HPDE6-E6E7 (cell line): ENCODE measurements around the gene RTL5.

Source experiments
- DNase-seq: peaks from one replicate; pipeline ENCODE4 v3.0.0; 2011; ENCODE audit warnings: missing footprints; ENCODE audit errors: extremely low spot score

RTL5 gene

GRCh38 chrX:72110051-72110875 is 21.5 kb downstream of the RTL5 start:
- no peak for DNase-seq

GRCh38 chrX:72108666-72109065 is 23.0 kb downstream of the RTL5 start:
- no peak for DNase-seq

- DNase-seq, result no peak
These were observed 23.7 kb downstream of the RTL5 start for GRCh38 chrX:72107841-72108595.

- no peak for DNase-seq
These were observed 24.4 kb downstream of the RTL5 start for GRCh38 chrX:72107320-72107719.

DNA sequence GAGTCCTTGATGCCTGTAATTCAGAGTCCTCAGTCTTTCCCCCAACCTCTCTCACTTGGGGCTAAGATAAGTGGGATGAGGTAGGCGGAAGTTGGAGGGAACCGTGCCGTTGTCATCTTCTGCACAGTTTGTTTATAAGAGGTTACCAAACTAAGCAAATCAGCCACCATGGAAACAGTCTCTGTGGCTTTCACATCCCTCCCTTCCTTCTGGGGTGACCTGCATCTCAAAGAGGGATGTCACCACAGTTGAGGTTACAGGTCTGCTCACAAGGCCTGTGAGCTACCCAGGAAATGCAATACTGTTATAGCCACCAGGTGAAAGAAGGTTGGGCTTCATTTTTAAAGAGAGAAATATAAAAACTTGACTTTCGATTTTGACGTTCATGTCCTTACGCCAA is 26.3 kb downstream of the RTL5 start:
- DNase-seq, result no peak

DNA sequence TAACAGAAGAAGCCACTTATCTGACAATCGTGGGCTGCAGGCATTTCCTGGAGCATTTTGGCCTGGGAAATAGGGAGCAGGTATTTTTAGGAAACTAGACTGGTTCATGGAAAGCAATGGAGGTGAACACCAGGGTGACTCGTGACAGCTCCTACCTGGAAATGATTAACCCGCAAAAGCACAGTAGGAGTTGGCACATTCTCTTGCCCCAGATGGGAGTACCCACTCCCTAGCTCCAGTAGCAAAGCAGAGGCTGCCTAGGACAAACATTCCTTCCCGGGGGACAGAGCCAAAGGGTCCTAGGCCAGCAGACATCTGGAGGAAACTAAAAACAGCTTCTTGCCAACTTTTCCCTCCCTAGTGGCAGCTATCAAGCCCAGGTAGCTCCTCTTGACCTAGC is 29.0 kb downstream of the RTL5 start:
- DNase-seq, result no peak

GRCh38 chrX:72102126-72102525 is 29.6 kb downstream of the RTL5 start:
- DNase-seq, result no peak

DNA sequence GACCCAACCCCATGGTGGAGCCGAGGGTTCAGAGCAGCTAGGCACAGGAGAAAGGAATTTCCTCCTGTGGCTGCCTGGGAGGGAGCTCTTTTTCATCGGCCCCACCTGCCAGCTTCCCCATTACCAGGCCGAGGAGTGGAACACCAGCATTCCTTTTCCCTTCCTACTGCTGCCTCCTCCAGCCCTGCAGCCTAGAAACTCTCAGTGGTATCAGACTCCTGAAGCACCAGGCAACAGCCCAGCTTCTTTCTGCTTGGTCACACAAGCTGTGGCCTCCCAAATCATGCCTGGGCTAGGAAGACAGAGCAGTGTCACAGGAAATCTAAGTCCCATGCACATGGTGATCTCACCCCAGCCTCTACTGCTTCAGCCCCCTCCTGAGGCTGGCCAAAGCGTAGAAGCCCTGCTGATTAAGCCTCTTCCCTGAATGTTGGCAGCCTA is 30.1 kb downstream of the RTL5 start:
- no peak for DNase-seq

GRCh38 chrX:72100824-72101351 is 30.8 kb downstream of the RTL5 start:
- no peak for DNase-seq

- DNase-seq, result no peak
These were observed 31.5 kb downstream of the RTL5 start for GRCh38 chrX:72100051-72100755.

- DNase-seq, result no peak
These were observed 34.6 kb downstream of the RTL5 start for GRCh38 chrX:72097098-72097497.

DNA sequence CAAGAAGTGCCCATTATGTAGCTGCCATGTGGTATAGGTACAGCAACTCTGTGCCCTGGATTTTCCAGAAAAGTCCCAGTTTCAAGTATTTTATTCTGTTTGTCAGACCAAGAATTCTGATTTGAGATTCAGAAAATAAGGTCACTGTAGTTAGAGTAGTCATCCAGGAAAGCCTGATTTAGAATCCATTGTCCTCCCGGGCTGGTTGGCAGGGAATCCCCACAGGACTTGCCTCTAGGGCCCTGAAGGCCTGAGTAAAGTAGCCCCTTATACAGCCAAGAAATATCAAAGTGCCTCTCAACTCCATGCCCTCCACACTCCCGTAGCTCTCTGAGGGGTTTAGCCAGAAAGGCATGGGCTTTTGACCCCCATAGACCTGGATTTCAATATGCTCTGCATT is 36.3 kb downstream of the RTL5 start:
- DNase-seq, result no peak

- DNase-seq, result no peak
These were observed 36.8 kb downstream of the RTL5 start for GRCh38 chrX:72094894-72095293.

DNA sequence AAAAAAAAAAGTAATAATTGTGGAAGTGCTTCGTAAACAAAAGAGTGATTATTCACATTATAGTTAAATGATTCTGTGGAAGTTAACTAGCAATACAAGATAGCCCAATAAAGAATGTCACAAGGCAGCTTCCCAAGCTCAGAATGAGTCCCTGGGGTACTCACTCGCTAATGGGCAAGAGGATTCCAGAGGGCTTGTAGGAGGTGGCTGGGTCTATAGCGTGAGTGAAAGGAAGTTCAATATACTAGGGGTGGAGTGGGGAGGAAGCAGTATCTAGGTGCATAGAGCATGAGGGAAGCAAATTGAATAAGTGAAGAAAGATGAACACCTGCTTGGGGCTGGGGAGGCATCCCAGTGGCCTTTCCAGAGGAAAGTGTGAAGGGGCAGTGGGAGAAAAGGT is 42.5 kb downstream of the RTL5 start:
- DNase-seq, result no peak

GRCh38 chrX:72088761-72089160 is 43.0 kb downstream of the RTL5 start:
- DNase-seq, result no peak

DNA sequence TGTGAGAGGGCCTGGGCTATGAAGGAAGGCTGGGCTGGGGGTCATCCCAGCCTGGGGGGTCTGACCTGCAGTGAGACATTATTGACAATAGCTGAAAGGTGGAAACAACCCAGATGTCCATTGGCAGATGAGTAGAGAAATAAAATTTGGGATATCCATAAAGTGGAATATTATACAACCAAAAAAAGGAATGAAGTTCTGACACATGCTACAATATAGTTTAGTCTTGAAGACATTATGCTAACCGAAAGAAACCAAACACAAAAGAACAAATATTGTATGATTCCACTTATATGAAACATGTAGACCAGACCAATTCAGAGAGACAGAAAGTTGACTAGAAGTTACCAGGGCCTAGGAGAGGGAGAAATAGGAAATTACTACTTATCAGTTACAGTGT is 44.7 kb downstream of the RTL5 start:
- no peak for DNase-seq

DNA sequence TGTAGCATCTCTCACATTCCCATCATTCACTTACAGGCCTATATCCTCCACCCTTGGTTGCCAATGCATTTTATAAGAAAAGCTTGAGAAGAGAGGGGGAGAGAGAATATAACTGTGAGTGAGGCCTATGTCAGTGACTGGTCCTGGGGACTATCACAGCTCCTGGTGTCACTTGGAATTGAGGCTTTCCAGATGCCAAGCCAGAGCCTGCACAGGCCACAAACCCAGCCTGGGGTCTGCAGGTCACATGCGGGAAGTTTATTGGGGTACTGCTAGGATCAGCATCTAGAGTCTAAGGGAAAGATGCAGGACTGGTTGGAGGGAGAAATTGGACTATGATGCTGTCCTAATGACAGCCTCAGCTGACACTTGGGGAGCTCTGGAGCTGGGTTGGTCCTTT is 47.6 kb downstream of the RTL5 start:
- no peak for DNase-seq

GRCh38 chrX:72083291-72083690 is 48.4 kb downstream of the RTL5 start:
- DNase-seq, result no peak

DNA sequence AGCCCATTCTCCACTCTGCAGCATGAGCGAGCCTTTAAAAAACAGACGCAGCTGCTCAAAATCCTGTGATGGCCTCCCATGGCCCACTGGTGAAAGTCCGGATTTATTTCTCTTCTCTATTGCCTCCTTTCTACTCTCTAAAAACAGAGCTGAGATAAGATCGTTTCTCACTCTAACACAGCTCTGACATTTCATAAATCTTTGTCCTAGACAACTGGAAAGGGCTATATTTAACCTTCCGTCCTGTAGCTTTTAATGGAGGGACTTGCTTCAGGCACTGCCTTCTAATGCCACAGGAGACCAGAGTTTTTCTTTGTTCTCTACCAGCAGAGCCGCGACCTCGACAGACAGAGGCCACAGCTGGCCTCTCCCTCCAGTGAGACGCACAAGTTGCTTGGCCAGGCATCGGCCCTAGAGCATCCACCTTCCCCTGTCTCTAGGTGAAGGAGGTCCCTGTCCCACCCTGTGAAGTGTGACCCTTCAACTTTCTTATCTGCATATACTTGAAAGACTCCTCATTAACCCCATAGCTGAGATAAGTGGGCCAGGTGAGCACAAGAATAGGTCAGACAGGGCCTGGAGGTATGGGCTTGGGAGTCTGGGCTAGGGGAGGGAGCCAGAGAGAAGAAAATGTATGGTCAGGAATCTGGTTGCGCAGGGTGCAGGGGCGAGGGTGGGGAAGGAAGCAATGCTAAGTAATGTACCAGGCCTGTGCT is 50.0 kb downstream of the RTL5 start:
- no peak for DNase-seq

- DNase-seq, result no peak
These were observed 50.9 kb downstream of the RTL5 start for GRCh38 chrX:72080800-72081199.

- DNase-seq, result no peak
These were observed 51.6 kb downstream of the RTL5 start for GRCh38 chrX:72080150-72080549.

DNA sequence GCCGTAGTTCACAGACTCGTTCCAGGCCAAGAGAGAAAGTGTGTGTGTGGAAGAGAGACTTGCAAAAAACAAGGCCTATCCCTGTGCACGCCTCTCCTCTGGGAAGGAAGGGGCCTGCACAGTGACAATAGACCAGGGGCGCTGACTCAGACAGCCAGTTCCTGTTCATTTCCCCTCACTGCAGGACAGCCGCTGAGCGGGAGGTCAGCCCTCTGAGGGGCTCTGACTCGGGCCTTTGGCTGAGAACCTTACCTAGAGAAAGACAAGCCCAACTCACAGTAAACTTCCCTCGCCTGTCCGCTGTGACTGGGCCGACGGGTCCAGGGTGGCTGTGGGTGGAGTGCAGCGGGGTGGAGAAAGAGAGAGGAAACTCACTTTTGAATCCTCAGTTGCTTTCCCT is 52.1 kb downstream of the RTL5 start:
- no peak for DNase-seq
